Measurements from ENCODE around the gene CYTH2. TPM values are rescaled to one million over a fixed set of nuclear protein-coding genes. Genes with fewer than 3 reads are reported as not detected.

CYTH2 gene
- polyA plus RNA-seq, 1 donor from 2014 or later: 397 TPM

- Histone ChIP-seq H3K9me2 (ENCODE audit: insufficient read depth, low read length) (no peaks in the 10 kb centered on the region), H3F3A (ENCODE audit: insufficient read depth, low read length, poor library complexity, severe bottlenecking) (no peaks in the 10 kb centered on the region), H3K27ac (ENCODE audit: low read length) (no peak overlapping the region), H3K9ac (ENCODE audit: low read length) (no peak overlapping the region), H4K20me1 (ENCODE audit: insufficient read depth) (no peaks in the 10 kb centered on the region), H3K36me3 (ENCODE audit: insufficient read depth, low read length) (no peaks in the 10 kb centered on the region), H3K27me3 (ENCODE audit: insufficient read depth, low read depth, low read length) (no peaks in the 10 kb centered on the region), H3K4me3 (ENCODE audit: low read length) (no peak overlapping the region), H3K4me2 (ENCODE audit: low read length) (no peak overlapping the region), H3K79me2 (replicated peaks; ENCODE audit: insufficient read depth, low read length) (no peaks in the 10 kb centered on the region), H2AFZ (ENCODE audit: low read depth, low read length) (no peak overlapping the region), H3K9me3 (ENCODE audit: low read length) (no peaks in the 10 kb centered on the region)
- no peak for TF ChIP-seq EZH2 (IDR thresholded peaks at IDR 0.05; ENCODE audit: borderline replicate concordance, insufficient read depth, low read length, poor library complexity, severe bottlenecking)
- TF ChIP-seq REST (IDR thresholded peaks at IDR 0.05; ENCODE audit: borderline replicate concordance): no peak
- TF ChIP-seq TAF1 (IDR thresholded peaks at IDR 0.05; ENCODE audit: low read depth): no peak
These were observed 30.3 kb downstream of the CYTH2 start for GRCh38 chr19:48499316-48500090.

- no peaks in the 10 kb centered on the region for H3K9me3 ChIP-seq (ENCODE audit: low read length)
- no peaks in the 10 kb centered on the region for H3F3A ChIP-seq (ENCODE audit: insufficient read depth, low read length, poor library complexity, severe bottlenecking)
- H3K36me3 ChIP-seq (ENCODE audit: insufficient read depth, low read length): no peaks in the 10 kb centered on the region
- no peak for TF ChIP-seq MXI1 (conservative IDR thresholded peaks at IDR 0.05; ENCODE audit: poor library complexity, severe bottlenecking)
- no peak for TF ChIP-seq SMC3 (conservative IDR thresholded peaks at IDR 0.05; ENCODE audit: poor library complexity)
- TF ChIP-seq EP300 (conservative IDR thresholded peaks at IDR 0.05; ENCODE audit: poor library complexity, severe bottlenecking): no peak
- no peak for TF ChIP-seq RAD21 (conservative IDR thresholded peaks at IDR 0.05)
- no peak for TF ChIP-seq EZH2 (IDR thresholded peaks at IDR 0.05; ENCODE audit: borderline replicate concordance, insufficient read depth, low read length, poor library complexity, severe bottlenecking)
- no peak for TF ChIP-seq CTCF (IDR thresholded peaks at IDR 0.05; ENCODE audit: poor library complexity, severe bottlenecking)
- H3K9me2 ChIP-seq (ENCODE audit: insufficient read depth, low read length): no peaks in the 10 kb centered on the region
- no peak overlapping the region for H3K27ac ChIP-seq (ENCODE audit: low read length)
- H3K9ac ChIP-seq (ENCODE audit: low read length): no peak overlapping the region
- no peak overlapping the region for H3K4me2 ChIP-seq (ENCODE audit: low read length)
- H4K20me1 ChIP-seq (ENCODE audit: insufficient read depth): no peaks in the 10 kb centered on the region
- H3K4me3 ChIP-seq (ENCODE audit: low read length): no peak overlapping the region
- no peaks in the 10 kb centered on the region for H3K27me3 ChIP-seq (ENCODE audit: insufficient read depth, low read depth, low read length)
- no peak overlapping the region for H2AFZ ChIP-seq (ENCODE audit: low read depth, low read length)
- H3K79me2 ChIP-seq (replicated peaks; ENCODE audit: insufficient read depth, low read length): no peaks in the 10 kb centered on the region
These were observed 31.8 kb downstream of the CYTH2 start for GRCh38 chr19:48500830-48501493.
